IMR-90 (cell line): Measurements from ENCODE around the gene NPSR1.
A peak's percentile ranks its signal among the peaks of the same experiment; 100 is the strongest.

Source experiments
- BHLHE40 ChIP-seq: fragments of 150-350 bp; IDR thresholded peaks from 2 replicates; pipeline ENCODE4 v1.6.1; 2016; ENCODE audit warnings: mild to moderate bottlenecking, low read depth, low read length
- FOS ChIP-seq: fragments of 150-350 bp; IDR thresholded peaks from 2 replicates; pipeline ENCODE4 v1.6.1; 2016; ENCODE audit warnings: low read depth, low read length
- MAFK ChIP-seq: IDR thresholded peaks from 2 replicates; pipeline ENCODE4 v1.6.1; 2012; ENCODE audit warnings: low read depth, low read length, improper control_type of control experiment
- MAZ ChIP-seq: IDR thresholded peaks from 2 replicates; pipeline ENCODE4 v1.6.1; 2012; ENCODE audit warnings: low read depth, mild to moderate bottlenecking, low read length, improper control_type of control experiment, moderate library complexity, borderline replicate concordance
- NFE2L2 ChIP-seq: fragments of 150-350 bp; IDR thresholded peaks from 2 replicates; pipeline ENCODE4 v1.6.1; 2016; ENCODE audit warnings: low read depth, mild to moderate bottlenecking, low read length
- POLR2A ChIP-seq: IDR thresholded peaks from 2 replicates; pipeline ENCODE4 v1.6.1; 2012; ENCODE audit warnings: mild to moderate bottlenecking, low read depth, low read length
- RAD21 ChIP-seq: IDR thresholded peaks from 2 replicates; pipeline ENCODE4 v1.6.1; 2012; ENCODE audit warnings: low read length, improper control_type of control experiment
- RCOR1 ChIP-seq: IDR thresholded peaks from 2 replicates; pipeline ENCODE4 v1.6.1; 2012; ENCODE audit warnings: mild to moderate bottlenecking, low read length, improper control_type of control experiment; ENCODE audit not compliant: insufficient replicate concordance
- RFX5 ChIP-seq: IDR thresholded peaks from 2 replicates; pipeline ENCODE4 v1.8.0; 2012; ENCODE audit warnings: low read depth, mild to moderate bottlenecking, low read length, moderate library complexity
- SMC3 ChIP-seq: fragments of 150-350 bp; IDR thresholded peaks from 2 replicates; pipeline ENCODE4 v1.6.1; 2016; ENCODE audit warnings: low read depth, mild to moderate bottlenecking, antibody characterized with exemption, low read length, moderate library complexity
- TF ChIP-seq, protein P1 (sequence below): conservative IDR thresholded peaks from 2 replicates; pipeline ENCODE4 v1.5.1; 2012; ENCODE audit warnings: mild to moderate bottlenecking, low read depth, low read length, improper control_type of control experiment

DNA sequence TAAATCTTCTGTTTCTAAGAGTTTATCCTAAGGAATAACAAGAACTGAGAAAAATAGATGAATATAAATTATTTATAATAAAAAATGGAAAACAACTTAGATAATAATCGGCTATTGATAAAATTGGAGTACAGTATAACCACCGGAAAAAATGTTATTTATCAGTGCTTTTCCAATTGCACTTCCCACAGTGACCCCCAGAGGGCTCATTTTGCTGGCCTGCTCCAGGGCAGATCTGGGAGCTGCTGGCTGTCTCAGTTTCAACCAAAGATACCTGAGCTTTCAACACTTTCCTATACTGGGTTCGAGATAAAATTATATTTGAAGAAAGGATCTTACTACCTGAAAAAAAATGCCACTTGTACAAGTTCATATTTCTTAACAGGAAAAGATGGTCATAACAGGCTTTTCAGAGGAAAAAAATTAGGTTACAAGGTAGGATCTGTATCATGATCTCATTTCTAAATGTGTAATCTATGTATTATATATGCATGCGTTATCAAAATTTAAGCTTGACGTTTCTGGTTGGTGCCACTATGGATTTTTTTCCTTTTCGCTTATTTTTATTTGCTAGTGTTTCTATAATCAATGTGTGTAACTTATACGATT is 165.7 kb downstream of the NPSR1 start:
- TF ChIP-seq POLR2A = no peak
- TF ChIP-seq RCOR1 = no peak
- no peak for TF ChIP-seq MAZ
- no peak for TF ChIP-seq BHLHE40
- TF ChIP-seq, protein P1, sequence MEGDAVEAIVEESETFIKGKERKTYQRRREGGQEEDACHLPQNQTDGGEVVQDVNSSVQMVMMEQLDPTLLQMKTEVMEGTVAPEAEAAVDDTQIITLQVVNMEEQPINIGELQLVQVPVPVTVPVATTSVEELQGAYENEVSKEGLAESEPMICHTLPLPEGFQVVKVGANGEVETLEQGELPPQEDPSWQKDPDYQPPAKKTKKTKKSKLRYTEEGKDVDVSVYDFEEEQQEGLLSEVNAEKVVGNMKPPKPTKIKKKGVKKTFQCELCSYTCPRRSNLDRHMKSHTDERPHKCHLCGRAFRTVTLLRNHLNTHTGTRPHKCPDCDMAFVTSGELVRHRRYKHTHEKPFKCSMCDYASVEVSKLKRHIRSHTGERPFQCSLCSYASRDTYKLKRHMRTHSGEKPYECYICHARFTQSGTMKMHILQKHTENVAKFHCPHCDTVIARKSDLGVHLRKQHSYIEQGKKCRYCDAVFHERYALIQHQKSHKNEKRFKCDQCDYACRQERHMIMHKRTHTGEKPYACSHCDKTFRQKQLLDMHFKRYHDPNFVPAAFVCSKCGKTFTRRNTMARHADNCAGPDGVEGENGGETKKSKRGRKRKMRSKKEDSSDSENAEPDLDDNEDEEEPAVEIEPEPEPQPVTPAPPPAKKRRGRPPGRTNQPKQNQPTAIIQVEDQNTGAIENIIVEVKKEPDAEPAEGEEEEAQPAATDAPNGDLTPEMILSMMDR = peak; percentile 80
- TF ChIP-seq NFE2L2 = no peak
- TF ChIP-seq SMC3 = peak; percentile 87
- TF ChIP-seq RAD21 = peak; percentile 69
- no peak for TF ChIP-seq MAFK
- TF ChIP-seq RFX5 = no peak
- TF ChIP-seq FOS = no peak
